Immature natural killer cell (primary cell): ENCODE data around the gene MYO1C. TPM values are rescaled to one million over a fixed set of nuclear protein-coding genes. Genes with fewer than 3 reads are reported as not detected.
"Not testable (repeated sequence)": the region's sequence is repeated elsewhere in the genome, so short reads cannot be mapped to it uniquely, and the experiment has no call there.

Experiments
- DNase-seq, 3 donors: peaks; one replicate each; pipeline ENCODE4 v3.0.0; 2022; ENCODE audit warnings: mixed read lengths in 1 of 3
- H3K27ac Mint-ChIP-seq, 6 donors: one replicate each; pipeline ENCODE4 v1.8.0; 2020; ENCODE audit warnings: mixed read lengths in 6 of 6, mild to moderate bottlenecking in 5 of 6, inconsistent platforms in 4 of 6, moderate library complexity in 3 of 6
- H3K27me3 Mint-ChIP-seq, 3 donors: one replicate each; pipeline ENCODE4 v1.8.0; 2020 to 2021; ENCODE audit warnings: low read depth in 3 of 3, mild to moderate bottlenecking in 3 of 3, mixed read lengths in 3 of 3, moderate library complexity in 3 of 3, inconsistent platforms in 1 of 3
- H3K36me3 Mint-ChIP-seq, 3 donors: one replicate each; pipeline ENCODE4 v1.8.0; 2020; ENCODE audit warnings: mixed read lengths in 3 of 3, inconsistent platforms in 2 of 3, mild to moderate bottlenecking in 2 of 3
- H3K4me1 Mint-ChIP-seq, 2 donors: one replicate each; pipeline ENCODE4 v1.8.0; 2020; ENCODE audit warnings: inconsistent platforms in 2 of 2, mild to moderate bottlenecking in 2 of 2, mixed read lengths in 2 of 2, moderate library complexity in 1 of 2
- H3K4me3 Mint-ChIP-seq, 5 donors: one replicate each; pipeline ENCODE4 v1.8.0; 2020; ENCODE audit warnings: mild to moderate bottlenecking in 5 of 5, mixed read lengths in 5 of 5, inconsistent platforms in 3 of 5, moderate library complexity in 3 of 5
- H3K9me3 Mint-ChIP-seq, 6 donors: one replicate each; pipeline ENCODE4 v1.8.0; 2020; ENCODE audit warnings: mild to moderate bottlenecking in 6 of 6, mixed read lengths in 6 of 6, inconsistent platforms in 4 of 6, moderate library complexity in 3 of 6
- polyA plus RNA-seq, 3 donors: library from polyadenylated mRNA; unstranded; fragments of 300-500 nt; fragmentation: Illumina TruSeq; gene quantifications; one replicate each; pipeline ENCODE4 v1.2.3, GENCODE V29; 2021

MYO1C gene
- polyA plus RNA-seq, 3 donors from 2014 or later = 0.63 to 0.86 TPM; not detected in 1

GRCh38 chr17:1460233-1460632 is 32.3 kb downstream of the MYO1C start:
- peaks cover 26 to 43% (median 37%) of the 10 kb centered on the region in 3 donors for H3K27me3 Mint-ChIP-seq
- DNase-seq = no peak
- H3K4me3 Mint-ChIP-seq = no peak overlapping the region
- peaks cover 0 to 2% (median 0%) of the 10 kb centered on the region in 6 donors for H3K9me3 Mint-ChIP-seq
- no peak overlapping the region for H3K27ac Mint-ChIP-seq
- peaks cover 17 to 24% of the 10 kb centered on the region in 2 donors for H3K4me1 Mint-ChIP-seq
- no peaks in the 10 kb centered on the region for H3K36me3 Mint-ChIP-seq

DNA sequence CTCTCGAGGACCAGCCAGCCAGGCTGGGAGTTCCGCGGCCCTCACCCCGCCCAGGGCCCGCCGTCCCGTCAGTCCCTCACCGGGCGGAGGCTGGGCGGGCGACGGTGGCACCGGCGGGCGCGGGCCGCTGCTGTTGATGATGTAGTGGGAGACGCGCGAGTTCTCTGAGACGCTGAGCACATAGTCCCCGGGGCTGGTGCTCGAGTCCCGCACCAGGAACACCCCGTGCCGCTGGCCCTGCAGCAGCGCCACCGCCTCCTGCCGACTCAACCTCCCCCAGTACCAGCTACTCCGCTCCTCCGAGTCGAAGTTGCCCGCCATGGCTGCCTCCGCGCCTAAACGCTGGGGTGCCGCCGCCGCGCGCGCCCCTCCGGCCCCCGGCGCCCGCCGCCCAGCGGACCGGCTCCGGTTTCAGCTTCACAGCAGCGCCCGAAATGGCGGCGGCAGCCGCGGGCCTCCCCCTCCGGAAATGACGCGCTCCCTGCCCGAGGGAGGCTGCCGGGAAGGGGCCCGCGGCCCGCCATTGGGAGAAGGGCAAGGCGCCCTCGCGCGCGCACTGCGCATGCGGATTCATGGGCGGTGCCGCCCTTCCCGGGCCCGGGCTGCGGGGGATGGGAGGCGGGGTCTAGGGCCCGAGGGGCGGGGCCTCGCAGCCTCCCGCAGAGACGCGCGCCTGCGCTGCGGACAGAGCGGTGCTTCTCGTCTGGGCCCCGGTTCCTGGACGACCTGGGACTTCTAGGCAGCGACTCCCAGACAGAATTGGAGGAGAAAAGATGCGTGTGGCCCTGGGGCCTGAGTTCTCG is 36.5 kb downstream of the MYO1C start, which contains the start of gene CRK:
CRK (minus strand) TSS at position 436 of the 803 bp plus-strand sequence; CDS start at position 321, 115 bp downstream.
- Mint-ChIP-seq H3K9me3 (no peaks in the 10 kb centered on the region), H3K4me1 (peaks cover 31 to 35% of the 10 kb centered on the region in 2 donors), H3K36me3 (peaks cover 0 to 4% (median 0%) of the 10 kb centered on the region in 3 donors), H3K27ac (peak within 1 kb of the TSS; percentile 70 to 95 (median 86)), H3K27me3 (peaks cover 2 to 17% (median 15%) of the 10 kb centered on the region in 3 donors), H3K4me3 (peak within 1 kb of the TSS; percentile 82 to 93 (median 90))
- DNase-seq = peak; percentile 98 to 99 (median 99)

GRCh38 chr17:1455291-1455796 is 37.1 kb downstream of the MYO1C start:
- Mint-ChIP-seq H3K36me3 (peaks cover 0 to 4% (median 0%) of the 10 kb centered on the region in 3 donors), H3K9me3 (no peaks in the 10 kb centered on the region), H3K27ac (peak overlapping the region; percentile 70 to 95 (median 86)), H3K27me3 (peaks cover 0 to 16% (median 12%) of the 10 kb centered on the region in 3 donors), H3K4me3 (peak overlapping the region; percentile 79 to 93 (median 90)), H3K4me1 (peaks cover 31 to 35% of the 10 kb centered on the region in 2 donors)
- DNase-seq = peak; percentile 30 to 39 (median 31)

GRCh38 chr17:1454541-1454940 is 37.9 kb downstream of the MYO1C start:
- Mint-ChIP-seq H3K9me3 (no peaks in the 10 kb centered on the region), H3K4me1 (peaks cover 34 to 38% of the 10 kb centered on the region in 2 donors)

DNA sequence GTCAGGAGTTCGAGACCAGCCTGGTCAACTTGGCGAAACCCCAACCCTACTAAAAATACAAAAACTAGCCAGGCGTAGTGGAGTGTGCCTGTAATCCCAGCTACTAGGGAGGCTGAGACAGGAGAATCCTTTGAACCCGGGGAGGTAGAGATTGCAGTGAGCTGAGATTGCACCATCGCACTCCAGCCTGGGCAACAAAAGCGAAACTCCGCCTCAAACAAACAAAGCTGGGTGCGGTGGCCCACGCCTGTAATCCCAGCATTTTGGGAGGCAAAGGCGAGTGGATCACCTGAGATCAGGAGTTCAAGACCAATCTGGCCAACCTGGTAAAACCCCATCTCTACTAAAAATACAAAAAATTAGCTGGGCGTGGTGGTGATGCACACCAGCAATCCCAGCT is 38.8 kb downstream of the MYO1C start:
- Mint-ChIP-seq H3K27me3 (peaks cover 0 to 11% (median 11%) of the 10 kb centered on the region in 3 donors), H3K4me1 (peaks cover 42 to 46% of the 10 kb centered on the region in 2 donors), H3K4me3 (peak overlapping the region in 4 of 5 donors; percentile 41 to 56 (median 48)), H3K27ac (peak overlapping the region in 3 of 6 donors; percentile 2 to 56 (median 41))
- not testable (repeated sequence) for H3K9me3 Mint-ChIP-seq, H3K36me3 Mint-ChIP-seq, DNase-seq

More at GRCh38 chr17:1454541-1454940, 37.9 kb downstream of the MYO1C start:
- Mint-ChIP-seq H3K27me3 (peaks cover 0 to 11% (median 11%) of the 10 kb centered on the region in 3 donors), H3K4me3 (peak overlapping the region; percentile 79 to 93 (median 90)), H3K27ac (peak overlapping the region; percentile 70 to 95 (median 86)), H3K36me3 (peaks cover 0 to 4% (median 0%) of the 10 kb centered on the region in 3 donors)
- no peak for DNase-seq

GRCh38 chr17:1452836-1453235 is 39.6 kb downstream of the MYO1C start:
- H3K27ac Mint-ChIP-seq = no peak overlapping the region

DNA sequence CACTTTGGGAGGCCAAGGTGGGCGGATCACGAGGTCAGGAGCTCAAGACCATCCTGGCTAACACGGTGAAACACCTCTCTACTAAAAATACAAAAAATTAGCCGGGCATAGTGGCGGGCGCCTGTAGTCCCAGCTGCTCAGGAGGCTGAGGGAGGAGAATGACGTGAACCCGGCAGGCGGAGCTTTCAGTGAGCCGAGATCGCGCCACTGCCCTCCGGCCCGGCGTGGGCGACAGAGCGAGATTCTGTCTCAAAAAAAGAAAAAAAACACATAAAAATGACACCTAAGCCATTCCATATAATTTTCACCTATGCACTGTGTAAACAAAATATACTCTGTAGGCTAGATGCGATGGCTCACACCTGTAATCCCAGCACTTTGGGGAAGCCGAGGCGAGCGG is 42.2 kb downstream of the MYO1C start:
- not testable (repeated sequence) for H3K27ac Mint-ChIP-seq, H3K4me3 Mint-ChIP-seq, H3K27me3 Mint-ChIP-seq, DNase-seq, H3K9me3 Mint-ChIP-seq, H3K36me3 Mint-ChIP-seq
- peaks cover 60 to 74% of the 10 kb centered on the region in 2 donors for H3K4me1 Mint-ChIP-seq

More at GRCh38 chr17:1452836-1453235, 39.6 kb downstream of the MYO1C start:
- Mint-ChIP-seq H3K27me3 (peaks cover 0 to 11% (median 11%) of the 10 kb centered on the region in 3 donors), H3K4me3 (no peak overlapping the region), H3K4me1 (peaks cover 45 to 49% of the 10 kb centered on the region in 2 donors), H3K9me3 (no peaks in the 10 kb centered on the region), H3K36me3 (peaks cover 0 to 4% (median 0%) of the 10 kb centered on the region in 3 donors)
- no peak for DNase-seq

GRCh38 chr17:1449412-1449967 is 43.0 kb downstream of the MYO1C start:
- peaks cover 55 to 69% of the 10 kb centered on the region in 2 donors for H3K4me1 Mint-ChIP-seq
- H3K27ac Mint-ChIP-seq = peak overlapping the region in 1 of 6 donors; percentile 22
- DNase-seq = no peak
- H3K27me3 Mint-ChIP-seq = peaks cover 0 to 2% (median 0%) of the 10 kb centered on the region in 3 donors
- H3K4me3 Mint-ChIP-seq = no peak overlapping the region
- H3K9me3 Mint-ChIP-seq = no peaks in the 10 kb centered on the region
- H3K36me3 Mint-ChIP-seq = peaks cover 0 to 4% (median 2%) of the 10 kb centered on the region in 3 donors

DNA sequence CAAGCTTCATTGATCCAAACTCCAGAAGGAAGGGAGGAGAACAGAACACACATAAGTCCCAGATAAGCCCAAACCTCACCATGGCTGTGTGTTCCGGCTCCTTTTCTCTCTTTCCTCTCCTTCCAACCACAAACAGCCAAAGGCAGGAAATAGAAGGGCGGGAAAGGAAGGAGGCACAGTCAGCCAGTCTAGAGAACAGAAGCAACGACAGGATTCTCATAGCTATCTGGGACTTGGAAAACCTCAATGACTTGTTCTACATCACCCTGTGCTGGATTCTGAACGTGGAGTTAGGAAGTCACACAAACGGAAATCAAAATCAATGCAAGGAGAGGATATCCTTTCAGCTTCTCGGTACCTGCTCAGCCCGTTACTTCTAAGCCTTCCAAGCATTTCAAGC is 45.4 kb downstream of the MYO1C start:
- H3K36me3 Mint-ChIP-seq = peaks cover 0 to 2% (median 0%) of the 10 kb centered on the region in 3 donors
- DNase-seq = no peak
- peak overlapping the region in 2 of 6 donors; percentile 24 to 34 for H3K27ac Mint-ChIP-seq
- H3K4me3 Mint-ChIP-seq = no peak overlapping the region
- H3K4me1 Mint-ChIP-seq = peaks cover 37 to 45% of the 10 kb centered on the region in 2 donors
- no peaks in the 10 kb centered on the region for H3K9me3 Mint-ChIP-seq
- H3K27me3 Mint-ChIP-seq = peaks cover 0 to 1% (median 0%) of the 10 kb centered on the region in 3 donors

DNA sequence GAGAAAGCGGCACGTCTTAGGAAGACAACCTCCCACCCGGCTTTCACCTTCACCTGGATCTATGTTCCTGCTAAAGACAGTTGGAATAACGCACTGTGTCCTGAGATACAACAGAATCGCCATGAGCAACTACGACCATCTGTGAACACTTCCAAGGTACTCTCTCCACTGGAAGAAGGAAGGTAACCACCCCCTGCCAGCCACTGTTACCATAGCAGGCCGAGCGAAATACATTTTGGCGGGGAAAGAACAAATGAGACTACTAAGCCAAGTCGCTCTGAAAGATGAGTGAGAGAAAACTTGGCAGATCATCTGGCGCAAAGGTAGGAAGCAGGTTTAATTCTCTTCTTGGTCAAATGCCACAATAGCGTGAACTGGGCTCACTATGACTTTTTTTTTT is 46.3 kb downstream of the MYO1C start:
- Mint-ChIP-seq H3K27ac (peak overlapping the region in 1 of 6 donors; percentile 49), H3K4me3 (peak overlapping the region in 1 of 5 donors; percentile 33), H3K36me3 (peaks cover 0 to 2% (median 0%) of the 10 kb centered on the region in 3 donors), H3K27me3 (peaks cover 0 to 1% (median 0%) of the 10 kb centered on the region in 3 donors), H3K9me3 (no peaks in the 10 kb centered on the region), H3K4me1 (peaks cover 37 to 42% of the 10 kb centered on the region in 2 donors)
- DNase-seq = no peak

- not testable (repeated sequence) for DNase-seq, H3K36me3 Mint-ChIP-seq, H3K9me3 Mint-ChIP-seq, H3K27me3 Mint-ChIP-seq, H3K4me3 Mint-ChIP-seq
- peak overlapping the region in 1 of 6 donors; percentile 23 for H3K27ac Mint-ChIP-seq
- H3K4me1 Mint-ChIP-seq = peaks cover 37 to 42% of the 10 kb centered on the region in 2 donors
Measured at GRCh38 chr17:1445695-1446094, 46.8 kb downstream of the MYO1C start.

DNA sequence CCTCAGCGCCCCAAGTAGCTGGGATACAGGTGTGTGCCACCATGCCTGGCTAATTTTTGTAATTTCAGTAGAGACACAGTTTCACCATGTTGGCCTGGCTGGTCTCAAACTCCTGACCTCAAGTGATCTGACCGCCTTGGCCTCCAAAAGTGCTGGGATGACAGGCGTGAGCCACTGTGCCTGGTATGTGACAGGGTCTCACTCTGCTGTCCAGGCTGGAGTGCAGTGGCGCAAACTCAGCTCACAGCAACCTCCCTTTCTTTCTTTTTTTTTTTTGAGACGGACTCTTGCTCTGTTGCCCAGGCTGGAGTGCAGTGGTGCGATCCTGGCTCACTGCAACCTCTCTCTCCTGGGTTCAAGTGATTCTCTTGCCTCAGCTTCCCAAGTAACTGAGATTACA is 49.8 kb downstream of the MYO1C start:
- H3K4me3 Mint-ChIP-seq, H3K27me3 Mint-ChIP-seq, H3K27ac Mint-ChIP-seq, H3K36me3 Mint-ChIP-seq, H3K9me3 Mint-ChIP-seq, DNase-seq: not testable (repeated sequence)
- peaks cover 34 to 35% of the 10 kb centered on the region in 2 donors for H3K4me1 Mint-ChIP-seq

GRCh38 chr17:1442187-1442586 is 50.3 kb downstream of the MYO1C start:
- peaks cover 0 to 2% (median 0%) of the 10 kb centered on the region in 3 donors for H3K36me3 Mint-ChIP-seq
- DNase-seq = no peak
- H3K27me3 Mint-ChIP-seq = no peaks in the 10 kb centered on the region
- H3K27ac Mint-ChIP-seq = no peak overlapping the region
- no peaks in the 10 kb centered on the region for H3K9me3 Mint-ChIP-seq
- H3K4me3 Mint-ChIP-seq = no peak overlapping the region
- H3K4me1 Mint-ChIP-seq = peaks cover 29 to 32% of the 10 kb centered on the region in 2 donors
